Measurements from ENCODE around the gene CCDC91.

DNA sequence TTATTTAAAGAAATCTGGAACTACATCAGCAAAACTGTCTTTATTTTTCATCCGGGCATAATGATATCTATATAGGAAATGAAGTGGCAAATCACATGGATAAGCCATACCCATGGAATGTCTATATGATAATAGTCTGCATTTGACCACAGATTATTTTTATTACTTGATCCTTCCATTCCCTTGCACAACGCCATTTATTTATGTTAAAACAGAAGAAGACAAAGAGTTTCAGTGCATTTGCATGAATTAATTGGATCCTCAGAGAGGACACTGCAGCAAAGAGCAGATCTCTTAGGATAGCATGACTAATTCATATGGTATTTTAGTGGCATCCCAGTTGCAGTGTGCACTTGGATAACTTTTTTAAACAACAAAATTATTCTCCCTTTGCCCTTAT, 345.0 kb downstream of the CCDC91 start:
- TF ChIP-seq, protein P1, sequence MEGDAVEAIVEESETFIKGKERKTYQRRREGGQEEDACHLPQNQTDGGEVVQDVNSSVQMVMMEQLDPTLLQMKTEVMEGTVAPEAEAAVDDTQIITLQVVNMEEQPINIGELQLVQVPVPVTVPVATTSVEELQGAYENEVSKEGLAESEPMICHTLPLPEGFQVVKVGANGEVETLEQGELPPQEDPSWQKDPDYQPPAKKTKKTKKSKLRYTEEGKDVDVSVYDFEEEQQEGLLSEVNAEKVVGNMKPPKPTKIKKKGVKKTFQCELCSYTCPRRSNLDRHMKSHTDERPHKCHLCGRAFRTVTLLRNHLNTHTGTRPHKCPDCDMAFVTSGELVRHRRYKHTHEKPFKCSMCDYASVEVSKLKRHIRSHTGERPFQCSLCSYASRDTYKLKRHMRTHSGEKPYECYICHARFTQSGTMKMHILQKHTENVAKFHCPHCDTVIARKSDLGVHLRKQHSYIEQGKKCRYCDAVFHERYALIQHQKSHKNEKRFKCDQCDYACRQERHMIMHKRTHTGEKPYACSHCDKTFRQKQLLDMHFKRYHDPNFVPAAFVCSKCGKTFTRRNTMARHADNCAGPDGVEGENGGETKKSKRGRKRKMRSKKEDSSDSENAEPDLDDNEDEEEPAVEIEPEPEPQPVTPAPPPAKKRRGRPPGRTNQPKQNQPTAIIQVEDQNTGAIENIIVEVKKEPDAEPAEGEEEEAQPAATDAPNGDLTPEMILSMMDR (IDR thresholded peaks at IDR 0.05; ENCODE audit: insufficient read depth, low read length): no peak
- no peak for TF ChIP-seq SPI1 (IDR thresholded peaks at IDR 0.05; ENCODE audit: borderline replicate concordance, low read depth)
- TF ChIP-seq POLR2AphosphoS5 (IDR thresholded peaks at IDR 0.05; ENCODE audit: low read depth): no peak
